DMS153 (cell line): Measurements from ENCODE around the gene SUSD2.
"Not testable (repeated sequence)": the region's sequence is repeated elsewhere in the genome, so short reads cannot be mapped to it uniquely, and the experiment has no call there.

Experiments used
- DNase-seq: peaks from one replicate; lab custom pipeline; 2025; lab: John Stamatoyannopoulos, UW

Gene SUSD2

DNA sequence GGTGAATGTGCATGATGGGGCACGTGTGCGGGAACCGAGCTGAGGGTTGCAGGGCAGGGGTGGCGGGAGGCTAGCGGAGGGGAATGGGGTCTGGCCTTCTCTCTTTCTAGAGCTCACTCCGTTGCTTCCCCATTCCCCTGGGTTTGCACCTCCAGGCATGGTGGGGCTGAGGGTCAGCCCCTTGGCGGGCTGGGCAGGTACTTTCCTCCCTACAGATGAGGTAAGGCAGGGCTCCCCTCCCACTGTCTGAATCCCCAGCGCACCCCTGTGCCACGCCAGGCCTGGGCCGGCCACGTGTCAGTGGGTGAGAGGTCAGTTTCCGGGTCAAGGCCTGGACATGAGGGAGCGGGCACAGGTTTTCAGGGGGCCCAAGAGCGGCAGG is 8.9 kb downstream of the SUSD2 start:
- no peak for DNase-seq

- DNase-seq, result no peak
Measured at GRCh38 chr22:24190596-24191208, 9.4 kb downstream of the SUSD2 start.

- no peak for DNase-seq
Measured at GRCh38 chr22:24191381-24191841, 10.1 kb downstream of the SUSD2 start.

- DNase-seq, result no peak
Measured at GRCh38 chr22:24191893-24192292, 10.6 kb downstream of the SUSD2 start.

DNA sequence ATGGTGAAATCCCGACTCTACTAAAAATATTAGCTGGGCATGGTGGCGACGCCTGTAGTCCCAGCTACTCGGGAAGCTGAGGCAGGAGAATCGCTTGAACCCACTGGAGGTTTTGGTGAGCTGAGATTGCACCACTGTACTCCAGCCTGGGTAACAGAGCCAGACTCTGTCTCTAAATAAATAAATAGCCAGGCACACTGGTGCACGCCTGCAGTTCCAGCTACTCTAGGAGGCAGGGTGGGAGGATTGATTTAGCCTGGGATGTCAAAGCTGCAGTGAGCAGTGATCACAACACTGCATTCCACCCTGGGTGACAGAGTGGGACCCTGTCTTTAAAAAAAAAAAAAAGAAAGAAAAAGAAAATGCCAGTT is 17.4 kb downstream of the SUSD2 start:
- DNase-seq, result no peak

DNA sequence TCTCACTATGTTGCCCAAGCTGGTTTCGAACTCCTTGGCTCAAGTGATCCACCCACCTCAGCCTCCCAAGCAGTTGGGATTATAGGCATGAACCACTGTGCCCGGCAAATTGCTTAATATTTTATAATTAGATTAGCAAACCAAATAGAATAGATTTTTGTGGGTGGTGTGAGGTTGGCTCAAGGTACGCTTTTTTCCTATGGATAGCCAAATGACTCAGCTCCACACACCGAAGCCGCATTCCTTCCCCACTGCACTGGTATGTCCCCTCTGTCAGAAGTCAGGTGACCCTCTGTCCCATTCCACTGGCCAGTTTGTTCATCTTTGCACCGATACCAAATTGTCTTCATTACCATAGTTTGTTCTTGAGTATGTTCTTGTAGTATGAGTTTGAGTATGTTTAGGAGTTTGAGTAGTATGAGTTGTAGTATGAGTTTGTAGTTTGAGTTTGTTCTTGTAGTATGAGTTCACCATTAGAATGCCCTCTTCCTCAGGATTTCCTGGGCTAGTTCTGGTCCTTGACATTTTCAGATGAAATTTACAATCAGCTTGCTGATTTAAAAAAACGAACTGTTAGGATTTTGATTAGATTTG is 19.4 kb downstream of the SUSD2 start:
- no peak for DNase-seq

DNA sequence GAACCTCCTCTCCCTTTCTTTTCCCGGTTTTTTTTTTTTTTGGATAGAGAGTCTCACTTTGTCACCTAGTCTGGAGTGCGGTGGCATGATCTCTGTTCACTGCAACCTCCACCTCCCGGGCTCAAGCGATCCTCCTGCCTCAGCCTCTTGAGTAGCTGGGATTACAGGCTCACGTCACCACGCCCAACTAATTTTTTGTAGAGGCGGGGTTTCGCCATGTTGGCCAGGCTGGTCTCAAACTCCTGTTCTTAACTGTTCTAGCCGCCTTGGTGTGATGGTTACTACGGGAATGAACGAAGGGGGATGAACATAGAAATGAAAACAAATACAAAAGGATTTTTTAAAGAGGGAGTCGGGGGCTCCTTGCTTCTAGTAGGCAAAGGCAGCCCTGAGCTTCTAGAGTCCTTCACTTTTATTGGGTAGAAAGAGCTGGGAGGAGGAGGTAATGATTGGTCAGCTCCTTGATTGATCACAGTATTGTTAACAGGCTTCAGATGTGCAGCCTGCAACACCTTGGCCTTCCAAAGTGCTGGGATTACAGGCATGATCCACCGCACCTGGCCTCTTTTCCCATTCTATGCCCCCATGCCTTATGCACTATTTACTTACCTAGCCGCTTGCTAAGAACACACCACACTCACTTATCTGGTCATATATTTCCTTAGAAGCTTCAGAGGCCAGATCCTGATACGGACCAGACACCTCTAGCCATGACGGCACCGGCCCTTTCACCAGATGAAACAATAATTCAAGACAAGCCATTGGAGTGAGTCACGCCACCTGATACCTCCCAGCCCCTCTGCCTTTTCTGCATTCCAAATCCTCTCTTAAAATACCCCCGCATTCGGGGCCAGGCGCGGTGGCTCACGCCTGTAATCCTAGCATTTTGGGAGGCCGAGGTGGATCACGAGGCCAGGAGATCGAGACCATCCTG is 20.7 kb downstream of the SUSD2 start:
- no peak for DNase-seq

DNA sequence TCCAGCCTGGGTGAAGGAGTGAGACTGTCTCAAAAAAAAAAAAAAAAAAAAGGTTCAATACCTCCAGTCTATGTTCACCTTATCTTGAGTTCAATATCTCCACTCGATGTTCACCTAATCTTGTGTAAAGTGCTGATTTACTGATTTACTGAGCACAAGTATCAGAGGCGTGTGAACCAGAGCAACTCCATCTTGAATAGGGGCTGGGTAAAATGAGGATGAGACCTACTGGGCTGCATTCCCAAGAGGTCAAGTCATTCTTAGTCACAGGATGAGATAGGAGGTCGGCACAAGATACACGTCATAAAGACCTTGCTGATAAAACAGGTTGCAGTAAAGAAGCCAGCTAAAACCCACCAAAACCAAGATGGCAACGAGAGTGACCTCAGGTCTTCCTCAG is 22.6 kb downstream of the SUSD2 start:
- not testable (repeated sequence) for DNase-seq

GRCh38 chr22:24205438-24206195 is 24.3 kb downstream of the SUSD2 start:
- no peak for DNase-seq

DNA sequence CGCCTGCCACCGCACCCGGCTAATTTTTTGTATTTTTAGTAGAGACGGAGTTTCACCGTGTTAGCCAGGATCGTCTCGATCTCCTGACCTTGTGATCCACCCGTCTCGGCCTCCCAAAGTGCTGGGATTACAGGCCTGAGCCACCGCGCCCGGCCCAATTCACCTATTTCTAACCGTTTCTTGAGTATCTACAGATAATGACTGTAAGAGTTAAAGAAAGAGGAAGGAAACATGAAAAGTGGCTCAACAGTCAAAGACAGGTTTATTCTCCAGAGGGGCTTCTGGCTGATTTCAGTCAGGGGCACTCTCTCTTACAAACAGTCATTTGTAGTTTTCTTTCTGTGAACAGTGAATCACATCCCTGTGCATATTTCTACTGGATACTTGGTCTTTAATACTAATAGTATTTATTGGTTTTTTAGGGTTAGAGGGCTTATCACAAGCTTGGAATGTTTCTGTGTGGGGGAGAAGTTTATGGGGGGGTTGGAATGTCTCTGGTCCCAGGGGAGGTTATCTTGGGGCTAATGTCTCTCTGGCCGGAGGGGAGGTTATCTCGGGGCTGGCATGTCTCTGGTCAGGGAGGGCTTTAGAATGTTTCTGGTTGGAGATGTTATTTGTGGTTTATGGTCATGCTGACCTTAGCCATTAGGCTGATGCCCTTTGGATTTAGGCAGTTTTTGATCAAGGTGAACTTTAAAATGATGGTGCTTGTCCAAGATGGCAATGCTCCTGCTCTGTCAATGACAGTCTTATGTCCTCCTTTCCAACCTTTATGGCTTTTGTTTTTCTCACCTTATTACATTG is 25.4 kb downstream of the SUSD2 start:
- DNase-seq, result not testable (repeated sequence)

GRCh38 chr22:24207264-24208011 is 26.2 kb downstream of the SUSD2 start:
- DNase-seq, result no peak

GRCh38 chr22:24208012-24208749 is 26.9 kb downstream of the SUSD2 start:
- DNase-seq, result no peak

- no peak for DNase-seq
Measured at GRCh38 chr22:24209016-24209415, 27.7 kb downstream of the SUSD2 start.

- DNase-seq, result no peak
Measured at GRCh38 chr22:24209687-24210086, 28.4 kb downstream of the SUSD2 start.

GRCh38 chr22:24210409-24210808 is 29.1 kb downstream of the SUSD2 start:
- DNase-seq, result not testable (repeated sequence)

GRCh38 chr22:24211716-24212115 is 30.4 kb downstream of the SUSD2 start:
- DNase-seq, result not testable (repeated sequence)

DNA sequence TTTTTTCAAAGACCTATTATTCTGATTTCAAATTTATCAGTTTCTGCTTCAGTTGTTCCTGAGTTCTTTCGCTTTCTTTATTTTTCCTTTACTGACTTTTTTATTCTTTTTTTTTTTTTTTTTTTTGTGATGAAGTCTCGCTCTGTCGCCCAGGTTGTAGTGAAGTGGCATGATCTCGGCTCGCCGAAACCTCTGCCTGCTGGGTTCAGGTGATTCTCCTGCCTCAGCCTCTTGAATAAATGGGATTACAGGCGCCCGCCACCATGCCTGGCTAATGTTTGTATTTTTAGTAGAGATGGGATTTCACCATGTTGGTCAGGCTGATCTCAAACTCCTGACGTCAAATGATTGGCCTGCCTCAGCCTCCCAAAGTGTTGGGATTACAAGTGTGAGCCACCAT is 31.8 kb downstream of the SUSD2 start:
- not testable (repeated sequence) for DNase-seq

- DNase-seq, result no peak
Measured at GRCh38 chr22:24214467-24215285, 33.4 kb downstream of the SUSD2 start.
